HG02759 (cell line): ENCODE results near the gene CEP55.
"Not testable (repeated sequence)": the region's sequence is repeated elsewhere in the genome, so short reads cannot be mapped to it uniquely, and the experiment has no call there.

Source experiments
- ATAC-seq: cut with Tn5 transposase; IDR thresholded peaks from one replicate; pipeline ENCODE4 v1.9.1; 2021; ENCODE audit warnings: mild to moderate bottlenecking, moderate library complexity; ENCODE audit not compliant: unreplicated experiment

The CEP55 gene

DNA sequence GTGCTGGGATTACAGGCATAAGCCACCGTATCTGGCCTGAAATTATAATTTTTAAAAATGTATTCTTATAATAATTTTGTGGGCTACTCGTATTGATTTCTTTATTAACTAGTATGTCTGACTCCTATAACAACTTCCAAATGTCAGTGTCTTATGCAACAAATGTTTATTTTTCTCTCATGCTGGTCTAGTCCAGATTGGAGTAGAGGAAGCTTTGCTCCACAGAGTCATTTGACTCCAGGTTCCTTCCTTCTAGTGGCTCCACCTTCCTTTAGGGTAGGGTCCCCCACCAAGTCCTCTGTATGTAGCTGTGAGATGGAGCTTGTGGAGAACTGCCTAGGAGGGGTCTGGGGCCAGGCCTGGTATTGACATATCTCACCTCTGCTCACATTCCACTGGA lies 8.7 kb downstream of the CEP55 start:
- ATAC-seq, result no peak

DNA sequence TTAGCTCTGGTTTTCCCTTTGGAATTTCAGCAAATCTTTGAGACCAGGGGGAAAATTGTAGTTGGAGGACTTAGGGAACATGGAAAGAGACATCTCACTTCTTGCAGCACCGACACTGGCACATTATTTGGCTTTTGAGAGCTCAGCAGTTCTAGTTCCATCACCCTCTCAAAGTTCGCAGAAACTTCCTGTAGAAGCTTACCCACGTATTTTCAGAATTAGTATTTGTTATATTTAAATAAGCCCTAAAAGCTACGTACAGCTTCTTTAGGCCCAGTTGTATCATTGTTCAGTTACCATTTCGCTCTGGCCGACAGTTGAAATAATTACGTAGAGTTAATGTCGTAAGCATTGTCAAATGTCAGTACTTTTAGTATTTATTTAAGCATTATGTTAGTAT lies 13.4 kb downstream of the CEP55 start:
- no peak for ATAC-seq

DNA sequence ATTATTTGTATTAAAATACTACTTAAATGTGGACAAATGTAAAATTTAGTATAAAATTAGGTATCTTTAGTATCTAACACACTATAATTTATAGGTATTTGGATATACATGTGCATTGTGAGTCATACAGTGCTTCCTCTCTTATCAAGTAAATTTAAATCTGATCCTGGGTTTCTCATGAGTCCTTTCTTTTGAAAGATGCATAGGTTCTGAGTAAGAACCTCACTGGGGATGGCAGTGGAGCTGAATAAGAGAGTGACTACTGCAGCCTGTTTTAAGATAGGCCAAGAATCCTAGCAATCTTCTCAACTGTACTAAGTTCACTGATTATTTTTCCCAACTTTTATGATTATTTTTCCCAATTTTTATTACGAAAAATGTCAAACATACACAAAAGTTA lies 16.2 kb downstream of the CEP55 start:
- no peak for ATAC-seq

DNA sequence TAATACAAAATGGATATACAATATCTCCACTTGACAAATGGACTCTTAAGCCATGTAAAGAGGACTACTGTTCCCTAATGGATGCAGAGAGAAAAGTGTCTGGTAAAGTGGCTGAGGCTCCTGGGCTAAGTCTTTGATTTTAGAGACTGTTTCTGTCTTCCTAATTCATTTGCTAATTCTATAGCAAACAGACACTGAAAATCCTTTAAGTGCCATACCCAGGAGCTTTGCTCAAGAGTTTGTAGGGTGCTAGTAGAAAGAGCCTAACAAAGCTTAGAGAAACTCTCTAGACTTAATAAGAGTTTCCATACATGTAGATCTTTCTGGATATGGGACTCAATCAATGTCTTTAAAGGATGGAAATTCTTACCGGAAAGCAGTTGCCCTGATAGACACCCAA lies 16.7 kb downstream of the CEP55 start:
- ATAC-seq, result no peak

DNA sequence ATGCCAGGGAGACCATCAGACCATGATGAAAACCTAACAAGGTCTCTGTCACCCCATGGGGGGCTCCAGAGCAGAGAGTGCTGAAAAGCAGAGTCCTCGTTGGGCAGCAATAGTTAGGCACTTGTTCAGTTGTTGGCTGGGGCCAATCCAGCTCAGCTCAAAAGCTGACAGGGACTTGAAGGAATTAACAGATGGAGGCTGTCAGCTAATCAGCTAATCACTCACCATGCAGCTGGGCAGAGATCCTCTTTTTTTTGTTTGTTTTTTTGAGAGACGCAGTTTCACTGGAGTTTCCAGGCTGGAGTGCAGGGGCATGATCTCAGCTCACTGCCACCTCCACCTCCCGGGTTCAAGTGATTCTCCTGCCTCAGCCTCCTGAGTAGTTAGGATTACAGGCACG lies 18.1 kb downstream of the CEP55 start:
- no peak for ATAC-seq

DNA sequence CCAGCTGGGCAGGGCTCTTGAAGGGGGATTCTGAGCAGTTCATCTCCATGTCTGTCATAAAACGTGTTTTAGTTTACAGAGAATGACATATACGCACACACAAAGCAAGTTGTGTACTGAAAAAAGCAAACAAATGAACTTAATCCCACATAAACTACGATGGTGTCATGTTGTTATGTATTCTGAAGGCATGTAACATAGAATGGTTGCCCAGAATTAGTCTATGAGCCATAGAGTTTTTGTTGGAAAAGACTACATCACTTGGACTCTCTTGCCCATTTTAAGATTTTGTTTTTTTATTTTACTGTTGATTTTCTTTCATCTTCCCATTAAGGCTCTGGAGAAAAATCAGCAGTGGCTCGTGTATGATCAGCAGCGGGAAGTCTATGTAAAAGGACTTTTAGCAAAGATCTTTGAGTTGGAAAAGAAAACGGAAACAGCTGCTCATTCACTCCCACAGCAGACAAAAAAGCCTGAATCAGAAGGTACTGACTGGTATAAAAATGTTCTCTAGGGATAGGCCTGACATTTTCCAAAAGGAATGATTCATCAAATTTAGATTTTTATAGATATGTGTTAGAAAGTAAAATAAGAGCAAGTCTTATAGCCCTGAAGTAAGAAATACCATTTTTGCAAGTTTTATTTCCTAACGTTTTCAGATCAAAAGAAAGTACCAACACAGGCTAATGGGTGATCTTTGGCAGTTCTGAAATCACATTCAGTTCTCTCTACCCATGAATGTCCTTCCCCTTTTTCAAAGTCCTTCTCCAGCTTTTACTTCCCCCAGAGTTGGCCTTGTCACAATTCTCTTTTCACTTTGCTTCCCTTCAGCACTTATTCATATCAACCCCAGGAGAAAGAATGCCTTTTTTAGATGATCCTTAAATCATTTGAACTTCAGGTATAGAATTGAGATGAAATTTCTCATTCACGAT lies 18.9 kb downstream of the CEP55 start:
- no peak for ATAC-seq

DNA sequence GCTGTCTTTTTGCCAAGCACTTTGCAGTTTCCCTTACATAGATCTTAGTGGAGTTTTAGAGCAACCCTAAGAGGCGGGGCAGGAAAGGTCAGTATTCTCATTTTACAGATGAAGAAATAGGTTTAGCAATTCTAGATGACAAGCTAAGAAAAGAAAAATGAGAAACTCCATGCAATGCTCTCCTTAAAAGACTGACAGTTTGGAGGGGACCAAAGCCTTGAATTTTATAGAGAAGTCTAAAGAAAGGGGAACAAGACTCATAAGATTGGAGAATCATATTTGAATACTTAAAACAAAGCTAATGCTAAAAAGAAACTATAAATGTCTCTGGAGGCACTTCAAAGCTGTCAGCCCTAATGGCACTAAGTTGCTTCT lies 19.6 kb downstream of the CEP55 start:
- no peak for ATAC-seq

DNA sequence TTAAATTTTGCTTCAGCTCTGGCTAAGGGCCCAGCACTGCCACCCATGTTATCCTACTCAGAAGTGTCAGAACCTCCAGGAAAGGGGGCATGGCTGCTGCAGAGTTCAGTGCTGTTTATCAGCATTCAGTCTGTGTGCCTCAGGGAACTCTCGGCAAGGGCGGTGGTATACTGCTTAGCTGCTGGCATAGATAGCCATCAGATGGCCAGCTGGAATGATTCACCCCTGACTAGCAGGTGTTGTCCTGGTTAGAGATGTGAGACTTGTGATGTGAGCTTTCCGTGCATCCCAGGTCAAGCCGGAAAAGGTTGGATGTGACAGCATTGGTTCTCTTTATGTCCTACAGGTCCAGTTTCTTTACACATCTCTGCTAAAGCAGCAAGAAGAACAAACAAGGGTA lies 22.1 kb downstream of the CEP55 start:
- no peak for ATAC-seq

DNA sequence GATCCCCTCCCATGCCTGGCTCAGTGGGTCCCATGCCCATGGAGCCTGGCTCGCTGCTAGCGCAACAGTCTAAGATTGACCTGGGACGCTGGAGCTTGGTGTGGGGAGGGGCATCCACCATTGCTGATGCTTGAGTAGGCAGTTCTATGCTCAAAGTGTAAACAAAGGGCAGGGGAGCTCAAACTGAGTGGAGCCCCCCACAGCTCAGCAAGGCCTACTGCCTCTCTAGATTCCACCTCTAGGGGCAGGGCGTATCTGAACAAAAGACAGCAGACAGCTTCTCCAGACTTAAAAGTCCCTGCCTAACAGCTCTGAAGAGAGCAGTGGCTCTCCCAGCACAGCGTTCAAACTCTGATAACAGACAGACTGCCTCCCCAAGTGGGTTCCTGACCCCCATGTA lies 38.9 kb downstream of the CEP55 start:
- ATAC-seq, result no peak

DNA sequence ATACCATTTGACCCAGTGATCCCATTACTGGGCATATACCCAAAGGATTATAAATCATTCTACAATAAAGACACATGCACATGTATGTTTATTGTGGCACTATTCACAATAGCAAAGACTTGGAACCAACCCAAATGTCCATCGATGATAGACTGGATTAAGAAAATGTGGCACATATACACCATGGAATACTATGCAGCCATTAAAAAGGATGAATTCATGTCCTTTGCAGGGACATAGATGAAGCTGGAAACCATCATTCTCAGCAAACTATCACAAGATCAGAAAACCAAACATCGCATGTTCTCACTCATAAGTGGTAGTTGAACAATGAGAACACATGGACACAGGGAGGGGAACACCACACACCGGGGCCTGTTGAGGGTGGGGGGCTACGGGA lies 44.5 kb downstream of the CEP55 start:
- not testable (repeated sequence) for ATAC-seq

DNA sequence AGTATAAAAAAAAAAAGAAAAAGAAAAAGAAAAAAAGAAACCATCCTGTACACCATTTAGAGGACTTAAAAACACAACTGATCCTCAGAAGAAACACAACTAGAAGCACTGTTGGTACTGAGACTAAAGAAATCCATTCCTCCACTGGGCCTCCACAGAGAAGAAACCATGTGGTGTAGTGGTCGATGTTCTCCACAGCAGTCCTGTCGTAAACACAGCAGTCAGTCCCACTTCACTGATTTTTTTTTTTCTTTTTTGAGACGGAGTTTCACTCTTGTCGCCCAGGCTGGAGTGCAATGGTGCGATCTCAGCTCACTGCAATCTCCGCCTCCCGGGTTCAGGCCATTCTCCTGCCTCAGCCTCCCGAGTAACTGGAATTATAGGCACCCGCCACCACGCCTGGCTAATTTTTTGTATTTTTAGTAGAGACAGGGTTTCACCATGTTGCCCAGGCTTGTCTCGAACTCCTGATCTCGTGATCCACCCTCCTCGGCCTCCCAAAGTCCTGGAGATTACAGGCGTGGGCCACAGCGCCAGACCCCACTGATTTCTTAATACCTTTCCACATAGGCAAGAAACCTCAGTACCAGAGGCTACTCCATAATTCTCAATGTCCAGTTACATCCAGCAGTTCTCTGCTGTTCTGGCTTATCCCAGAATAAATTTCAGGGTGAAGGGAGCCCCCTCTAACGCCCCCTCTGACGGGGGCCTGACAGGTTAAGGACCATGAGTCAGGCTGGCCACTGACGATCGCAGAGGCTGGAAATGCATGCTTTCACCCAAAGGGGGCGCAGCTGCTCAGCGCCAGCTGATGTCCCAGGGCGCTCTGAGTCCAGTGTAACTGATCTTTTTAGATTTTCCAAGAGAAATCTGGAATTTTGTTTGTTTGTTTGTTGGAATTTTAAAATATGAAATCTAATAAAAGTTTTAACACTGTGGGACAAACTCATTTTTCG lies 45.3 kb downstream of the CEP55 start:
- ATAC-seq, result no peak

DNA sequence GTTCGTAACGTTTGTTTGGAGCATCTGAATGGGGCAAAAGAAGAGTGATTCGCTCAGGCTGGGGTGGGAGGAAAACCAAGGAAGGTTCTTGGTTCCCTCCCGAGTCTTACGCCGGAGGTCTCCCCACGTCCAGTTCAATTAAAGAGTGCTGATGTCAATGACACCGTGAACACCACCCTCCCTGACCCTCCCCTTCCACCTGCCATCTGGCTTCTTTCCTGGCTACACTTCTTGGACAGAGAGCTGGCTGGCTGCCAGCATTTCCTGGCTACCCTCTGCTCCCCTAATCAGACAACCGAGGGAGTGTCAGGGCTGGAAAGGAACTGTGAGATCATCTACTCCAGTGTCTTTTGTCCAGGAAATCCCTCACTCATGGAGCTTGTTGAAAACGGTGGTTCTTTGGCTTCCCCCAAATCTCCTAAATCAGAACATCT lies 46.0 kb downstream of the CEP55 start:
- no peak for ATAC-seq

DNA sequence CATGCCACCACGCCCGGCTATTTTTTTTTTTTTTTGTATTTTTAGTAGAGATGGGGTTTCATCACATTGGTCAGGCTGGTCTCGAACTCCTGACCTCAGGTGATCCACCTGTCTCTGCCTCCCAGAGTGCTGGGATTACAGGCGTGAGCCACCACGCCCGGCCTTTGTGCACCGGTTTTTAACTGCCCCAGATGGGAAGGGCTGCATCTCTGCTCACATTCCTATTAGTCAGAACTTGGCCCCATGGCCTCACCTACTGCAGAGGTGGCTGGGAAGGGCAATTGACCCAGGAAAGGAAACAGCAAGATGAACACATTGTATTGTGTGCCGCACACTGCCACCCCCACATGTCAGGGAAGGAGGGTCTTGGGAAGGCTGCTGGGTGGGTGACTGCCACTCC lies 50.6 kb downstream of the CEP55 start:
- not testable (repeated sequence) for ATAC-seq

DNA sequence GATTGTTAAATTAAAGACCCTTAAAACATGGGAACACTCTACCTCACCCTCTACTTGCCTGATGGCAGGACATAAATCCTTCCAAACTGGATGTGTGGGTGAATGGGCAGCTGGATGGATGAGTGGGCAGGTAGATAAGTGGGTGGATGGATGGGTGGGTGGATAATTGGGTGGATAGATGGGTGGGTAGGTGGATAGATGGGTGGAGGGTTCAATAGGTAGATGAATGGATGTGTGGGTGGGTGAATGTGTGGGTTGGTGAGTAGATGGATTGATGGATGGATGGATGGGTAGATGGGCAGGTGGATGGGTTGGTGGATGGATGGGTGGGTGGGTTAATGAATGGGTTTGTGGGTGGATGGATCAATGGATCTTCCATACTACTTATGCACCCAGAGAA lies 51.1 kb downstream of the CEP55 start:
- ATAC-seq, result no peak

DNA sequence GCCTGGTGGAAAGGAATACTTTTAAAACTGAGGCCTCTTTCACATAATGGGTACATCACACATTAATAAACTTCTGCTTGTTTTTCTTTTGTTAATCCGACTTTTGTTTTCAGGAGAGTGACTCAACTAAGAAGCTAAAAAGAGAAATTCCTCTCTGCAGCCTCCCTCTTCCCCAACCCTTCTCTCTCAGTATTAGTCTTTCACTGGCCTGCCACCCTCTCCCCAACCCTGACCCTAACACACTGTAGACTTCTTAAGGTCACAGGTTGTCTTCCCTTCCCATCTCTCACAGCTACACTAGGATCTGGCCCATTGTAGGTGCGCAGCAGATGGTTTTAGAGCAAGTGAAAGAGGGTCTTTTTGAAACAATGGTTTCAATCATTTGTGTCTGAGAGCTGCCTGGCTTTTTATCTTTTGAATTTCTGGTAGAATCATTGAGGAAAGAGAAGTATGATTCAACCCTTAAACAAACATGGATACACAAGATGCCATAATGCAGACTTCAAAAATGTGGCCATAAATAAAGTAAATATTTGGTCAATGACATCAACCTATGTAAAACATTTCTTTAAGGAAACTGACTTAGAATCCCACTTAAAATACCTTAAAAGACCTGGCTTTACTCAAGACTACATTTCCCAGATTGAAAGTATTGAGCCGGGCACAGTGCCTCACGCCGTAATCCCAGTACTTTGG lies 52.1 kb downstream of the CEP55 start:
- no peak for ATAC-seq

DNA sequence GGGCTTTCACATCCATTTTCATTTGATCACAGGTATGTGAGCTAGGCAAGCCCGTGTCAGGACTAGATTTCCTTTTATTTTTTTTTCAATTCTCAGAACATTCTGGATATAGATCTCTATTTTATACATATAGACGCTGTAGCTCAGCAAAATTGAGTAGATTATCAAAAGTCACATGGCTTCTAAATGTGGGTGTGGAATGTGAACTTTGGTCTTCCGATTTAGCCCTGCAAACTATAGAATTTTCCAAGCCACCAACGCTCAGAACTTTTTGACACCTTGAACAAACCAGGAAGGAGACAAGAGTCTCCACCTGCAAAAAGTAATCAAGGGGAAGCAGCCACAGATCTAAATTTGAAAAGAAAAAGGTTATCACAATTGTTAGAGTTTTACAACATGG lies 54.2 kb downstream of the CEP55 start:
- no peak for ATAC-seq

DNA sequence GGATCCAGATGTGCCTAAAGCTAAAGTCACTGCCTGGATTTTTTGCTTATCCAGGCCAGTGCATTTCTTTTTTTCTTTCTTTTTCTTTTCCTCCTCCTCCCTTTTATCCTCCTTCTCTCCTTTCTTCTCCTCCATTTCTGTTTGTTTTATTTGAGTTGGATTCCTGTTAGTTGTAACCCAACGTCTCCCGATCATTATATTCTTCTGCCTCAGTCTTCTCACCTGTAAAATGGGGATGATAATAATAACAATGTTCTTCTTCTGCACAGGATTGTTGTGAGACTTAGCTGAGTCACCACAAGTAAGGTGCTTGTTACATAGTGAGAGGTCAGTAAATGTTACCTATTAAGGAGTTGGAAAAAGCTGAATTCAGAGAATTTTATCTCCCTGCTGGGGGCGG lies 56.4 kb downstream of the CEP55 start:
- no peak for ATAC-seq

DNA sequence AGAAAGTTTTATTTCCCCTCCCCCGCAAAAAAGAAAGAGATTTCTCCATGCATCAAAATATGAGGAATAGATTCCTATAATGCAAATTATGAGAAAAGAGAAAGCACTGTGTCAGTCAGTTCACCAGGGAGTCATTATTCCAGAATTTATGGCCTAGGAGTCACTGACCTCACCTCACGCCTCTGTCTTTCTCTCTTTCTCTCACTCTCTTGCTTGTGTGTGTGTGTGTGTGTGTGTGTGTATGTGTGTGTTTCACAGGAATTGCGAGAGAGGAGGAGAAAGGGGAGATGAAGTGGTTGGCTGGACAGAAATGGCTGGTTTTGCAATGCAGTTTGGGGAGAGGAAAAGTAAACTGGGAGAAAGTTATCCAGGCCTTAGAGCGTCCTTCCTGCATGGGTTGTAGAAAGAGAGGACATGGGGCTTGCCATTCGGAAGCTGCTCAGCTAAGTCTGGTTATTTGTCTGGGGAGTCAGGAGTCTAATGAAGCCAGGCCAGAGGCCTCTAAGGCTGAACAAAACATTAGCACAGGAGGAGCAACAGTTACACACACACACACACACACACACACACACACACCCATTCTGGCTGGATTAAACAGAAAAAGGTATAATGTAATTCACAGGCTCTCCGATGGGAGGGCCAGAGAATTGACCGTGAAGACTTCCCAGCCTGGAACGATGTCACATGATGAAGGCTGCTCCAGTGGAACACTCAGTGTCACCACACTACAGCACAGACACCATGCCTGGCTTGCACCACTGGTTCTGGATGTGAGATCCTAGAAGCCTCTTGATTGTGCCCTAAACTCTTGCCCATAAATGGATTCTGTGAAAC lies 57.3 kb downstream of the CEP55 start:
- ATAC-seq, result no peak

DNA sequence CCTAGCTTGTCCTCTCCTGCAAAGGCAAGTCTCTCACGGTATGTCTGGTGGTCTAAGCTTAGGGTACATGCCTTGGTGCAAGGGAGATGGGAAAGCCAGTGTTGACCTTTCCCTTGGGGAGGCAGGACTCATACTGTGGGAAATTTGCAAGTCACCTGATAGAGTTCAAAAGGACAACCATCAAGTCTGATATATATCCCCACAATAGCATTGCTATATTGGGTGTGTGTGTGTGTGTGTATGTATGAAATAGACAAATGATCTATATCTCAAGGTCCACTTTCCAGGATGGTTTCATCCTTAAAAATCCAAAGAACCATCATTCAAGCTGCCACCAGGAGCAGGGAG lies 57.9 kb downstream of the CEP55 start:
- no peak for ATAC-seq

DNA sequence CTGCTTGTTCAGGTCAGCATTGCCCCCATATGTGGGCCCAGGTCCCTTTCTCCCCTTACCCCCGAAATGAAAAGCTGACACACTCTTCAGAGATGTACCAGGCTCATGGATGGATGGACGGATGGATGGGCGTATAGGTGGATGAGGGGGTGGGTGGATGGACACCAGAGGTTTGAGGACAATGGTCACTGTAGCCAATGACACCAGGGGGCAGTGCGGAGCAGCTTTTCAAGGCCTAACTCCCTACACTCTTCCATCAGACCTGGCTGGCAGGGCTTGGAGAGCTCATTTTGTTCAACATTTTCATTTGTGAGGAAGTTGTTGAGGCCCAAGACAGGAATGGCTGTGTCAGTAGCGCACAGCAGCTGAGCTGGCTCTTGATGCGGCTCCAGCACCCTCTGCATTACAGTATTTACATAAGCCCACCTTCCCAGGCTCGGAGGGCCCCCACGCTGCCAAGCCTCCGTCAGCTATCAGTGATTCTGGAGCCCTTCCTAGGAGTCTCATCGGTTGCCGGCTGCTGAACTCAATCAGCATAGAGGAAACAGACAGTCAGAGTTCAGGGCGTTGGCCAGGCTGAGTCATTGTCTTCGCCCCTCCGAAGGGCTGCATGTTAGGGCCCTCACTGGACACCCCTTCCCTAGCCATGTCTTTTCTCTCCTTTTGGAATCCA lies 58.5 kb downstream of the CEP55 start:
- peak; percentile 53 for ATAC-seq
